Panc1 (cell line): ENCODE results near the gene TAS2R7.

Source experiments
- CTCF ChIP-seq: fragments of 450-650 bp; IDR thresholded peaks from 2 replicates; pipeline ENCODE4 v1.5.1; 2017; ENCODE audit warnings: mild to moderate bottlenecking
- POLR2AphosphoS5 ChIP-seq: IDR thresholded peaks from 2 replicates; pipeline ENCODE4 v1.6.1; 2012; ENCODE audit warnings: mild to moderate bottlenecking, low read depth, low read length, moderate library complexity
- REST ChIP-seq, 2 experiments: IDR thresholded peaks; 2 replicates each; pipeline ENCODE4 v1.6.1; 2011 to 2012; ENCODE audit warnings: low read depth in 2 of 2, control low read depth in 1 of 2, low read length in 1 of 2, mild to moderate bottlenecking in 1 of 2, moderate library complexity in 1 of 2; ENCODE audit not compliant: insufficient read depth in 1 of 2
- TCF7L2 ChIP-seq: IDR thresholded peaks from 2 replicates; pipeline ENCODE4 v1.6.1; 2011; ENCODE audit warnings: mild to moderate bottlenecking, low read depth, low read length, inconsistent platforms

GRCh38 chr12:10794222-10794621 is 8.2 kb downstream of the TAS2R7 start:
- TF ChIP-seq CTCF: no peak
- TF ChIP-seq TCF7L2: no peak
- TF ChIP-seq POLR2AphosphoS5: no peak
- TF ChIP-seq REST (IDR thresholded peaks at IDR 0.05; ENCODE audit: insufficient read depth in 1 of 2, low read depth in 2 of 2, low read length in 1 of 2): no peak
